PC-3 (cell line): ENCODE results near the gene KIF9. TPM values are rescaled to one million over a fixed set of nuclear protein-coding genes. Genes with fewer than 3 reads are reported as not detected.
"Not testable (repeated sequence)": the region's sequence is repeated elsewhere in the genome, so short reads cannot be mapped to it uniquely, and the experiment has no call there.

Source experiments
- ATAC-seq: fragments of 200-7000 bp; cut with Tn5 transposase; 2 replicates; pipeline ENCODE4 v1.9.1; 2020; ENCODE audit warnings: mild to moderate bottlenecking, moderate library complexity
- BruUV-seq: library from RNA; stranded (reverse); fragments of 400-500 nt; replicated peaks from 2 replicates; lab custom pipeline; 2021; lab: Mats Ljungman, UMichigan
- CTCF ChIA-PET: fragments of 300-600 bp; sonication (Branson Sonifier 250); formaldehyde crosslinking; loops from one replicate; lab custom pipeline; 2022; ENCODE audit warnings: antibody characterized with exemption; lab: Charles Lee
- POLR2A ChIA-PET: fragments of 300-600 bp; sonication (Branson Sonifier 250); formaldehyde crosslinking; loops from one replicate; lab custom pipeline; 2022; ENCODE audit warnings: antibody characterized with exemption; ENCODE audit not compliant: unreplicated experiment; lab: Charles Lee
- DNase-seq: peaks from one replicate; pipeline ENCODE4 v3.0.0-alpha.2; 2015
- H2AFZ ChIP-seq: fragments of 300-600 bp; sonication (generic); 2 replicates; pipeline ENCODE4 v1.6.0; 2016; ENCODE audit warnings: antibody characterized with exemption, low read length
- H3F3A ChIP-seq: fragments of 300-600 bp; sonication (generic); one replicate; pipeline ENCODE4 v1.6.0; 2017; ENCODE audit warnings: antibody characterized with exemption, low read length, control low read depth, mild to moderate bottlenecking; ENCODE audit not compliant: unreplicated experiment
- H3K27ac ChIP-seq: fragments of 300-600 bp; sonication (generic); 2 replicates; pipeline ENCODE4 v1.5.1; 2016; ENCODE audit warnings: mild to moderate bottlenecking, low read length
- H3K27me3 ChIP-seq: fragments of 300-600 bp; sonication (generic); 2 replicates; pipeline ENCODE4 v1.6.1; 2016; ENCODE audit warnings: low read length, mixed read lengths
- H3K36me3 ChIP-seq: fragments of 300-600 bp; sonication (generic); 2 replicates; pipeline ENCODE4 v1.6.1; 2016; ENCODE audit warnings: low read depth, mixed run types, low read length, mixed read lengths
- H3K4me1 ChIP-seq: fragments of 300-600 bp; sonication (generic); 2 replicates; pipeline ENCODE4 v1.5.1; 2016; ENCODE audit warnings: low read length; ENCODE audit not compliant: insufficient read depth
- H3K4me2 ChIP-seq: fragments of 300-600 bp; sonication (generic); 2 replicates; pipeline ENCODE4 v1.6.0; 2016; ENCODE audit warnings: low read length
- H3K4me3 ChIP-seq: fragments of 300-600 bp; sonication (generic); 2 replicates; pipeline ENCODE4 v1.5.1; 2016; ENCODE audit warnings: mild to moderate bottlenecking, low read length, mixed read lengths
- H3K79me2 ChIP-seq: fragments of 300-600 bp; sonication (generic); 2 replicates; pipeline ENCODE4 v1.6.1; 2017; ENCODE audit warnings: low read length, mixed read lengths
- H3K9ac ChIP-seq: fragments of 300-600 bp; sonication (generic); 2 replicates; pipeline ENCODE4 v1.6.0; 2016; ENCODE audit warnings: mild to moderate bottlenecking, low read length
- H3K9me2 ChIP-seq: fragments of 300-600 bp; sonication (generic); replicated peaks from 2 replicates; pipeline ENCODE4 v1.6.1; 2016; ENCODE audit warnings: mixed run types, low read length, mixed read lengths
- H3K9me3 ChIP-seq: fragments of 300-600 bp; sonication (generic); 2 replicates; pipeline ENCODE4 v1.6.1; 2016; ENCODE audit warnings: low read length, mixed read lengths
- H4K20me1 ChIP-seq: fragments of 300-600 bp; sonication (generic); 2 replicates; pipeline ENCODE4 v1.6.1; 2016; ENCODE audit warnings: low read length, mixed read lengths
- EZH2 ChIP-seq: fragments of 300-600 bp; sonication (generic); IDR thresholded peaks from one replicate; pipeline ENCODE4 v1.6.1; 2017; ENCODE audit warnings: antibody characterized with exemption, mild to moderate bottlenecking, low read length; ENCODE audit not compliant: unreplicated experiment
- EZH2phosphoT487 ChIP-seq: fragments of 300-600 bp; sonication (generic); IDR thresholded peaks from 2 replicates; pipeline ENCODE4 v1.6.1; 2018; ENCODE audit warnings: mild to moderate bottlenecking, antibody characterized with exemption, low read length, borderline replicate concordance
- intact Hi-C: fragments of 100-400 bp; cut with micrococcal nuclease; formaldehyde crosslinking; loops from 2 replicates; pipeline ENCODE4 v1.9.0; 2023
- total RNA-seq: library from RNA; depleted of rRNA; stranded (reverse); fragments of >200 nt; gene quantifications from 2 replicates; pipeline ENCODE4 v1.2.3, GENCODE V29; 2014
- TF ChIP-seq, protein P1 (sequence below): fragments of 300-600 bp; sonication (generic); conservative IDR thresholded peaks from 2 replicates; pipeline ENCODE4 v1.5.1; 2017; ENCODE audit warnings: antibody characterized with exemption, low read depth, mild to moderate bottlenecking, low read length

Gene KIF9
- total RNA-seq, 1 experiment from 2014 or later, result 22.7 TPM

- intact Hi-C loops, result no loop called here
- 0 out of 2 replicates have a peak, but pooled peaks cover 10% of the 10 kb centered on the region for H3K4me1 ChIP-seq
- no peak overlapping the region for H3K4me3 ChIP-seq
- CTCF ChIA-PET, result no interaction called here
- ATAC-seq (no peak), DNase-seq (no peak)
- H3K9me2 ChIP-seq, result no peaks in the 10 kb centered on the region
- peaks cover 12% of the 10 kb centered on the region; the same call in 1 of the 2 replicates for H3K79me2 ChIP-seq
- POLR2A ChIA-PET, result interaction anchor here (0.6 kb wide), 2 partner anchors 78 to 192 kb away, joined by 3 read pairs; no protein-coding TSS in a partner anchor
- H3F3A ChIP-seq, result no peaks in the 10 kb centered on the region
- H3K27ac ChIP-seq, result no peak overlapping the region
- TF ChIP-seq EZH2phosphoT487 (no peak), EZH2 (no peak)
- 0 out of 2 replicates have a peak, but pooled peaks cover 4% of the 10 kb centered on the region for H4K20me1 ChIP-seq
- H3K9me3 ChIP-seq, result no peaks in the 10 kb centered on the region
- H3K27me3 ChIP-seq, result no peaks in the 10 kb centered on the region
- H3K9ac ChIP-seq, result no peak overlapping the region
- H3K4me2 ChIP-seq, result no peak overlapping the region
- H3K36me3 ChIP-seq, result no peaks in the 10 kb centered on the region
- H2AFZ ChIP-seq, result no peak overlapping the region
- BruUV-seq, result no TSS peak
Measured at GRCh38 chr3:47314056-47314764, 31.6 kb upstream of the KIF9 start.

DNA sequence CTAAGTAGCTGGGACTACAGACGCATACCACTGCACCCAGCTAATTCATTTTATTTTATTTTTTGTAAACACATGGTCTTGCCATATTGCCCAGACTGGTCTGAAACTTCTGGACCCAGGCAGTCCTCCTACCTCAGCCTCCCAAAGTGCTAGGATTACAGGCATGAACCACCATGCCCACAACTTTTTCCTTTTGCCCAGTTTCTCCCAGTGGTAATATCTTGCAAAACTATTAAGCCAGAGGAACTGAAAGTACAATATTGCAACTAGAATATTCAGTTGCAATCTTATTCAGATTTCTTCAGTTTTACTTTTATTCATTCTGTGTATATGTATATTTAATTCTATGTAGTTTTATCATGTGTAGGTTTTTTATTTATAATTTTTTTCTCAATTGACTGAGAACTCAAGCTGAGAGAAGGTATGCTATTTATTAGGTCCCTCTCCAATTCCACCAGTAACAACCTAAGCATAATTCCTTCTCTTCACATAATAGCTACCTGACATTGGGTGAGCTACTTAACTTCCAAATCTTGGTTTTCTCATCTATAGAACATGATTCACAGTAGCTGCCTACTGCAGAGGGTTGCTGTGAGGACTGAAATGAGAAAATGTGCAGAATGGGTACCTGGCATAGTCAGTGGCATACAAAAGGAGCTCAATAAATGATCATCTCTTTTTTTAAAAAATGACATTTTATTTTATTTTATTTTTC lies 30.9 kb upstream of the KIF9 start:
- Histone ChIP-seq H4K20me1 (0 out of 2 replicates have a peak, but pooled peaks cover 4% of the 10 kb centered on the region), H2AFZ (no peak overlapping the region), H3K9me3 (no peaks in the 10 kb centered on the region), H3K27me3 (no peaks in the 10 kb centered on the region), H3K36me3 (no peaks in the 10 kb centered on the region), H3K27ac (no peak overlapping the region), H3K79me2 (peaks cover 12% of the 10 kb centered on the region; the same call in 1 of the 2 replicates), H3K4me3 (no peak overlapping the region), H3K4me1 (0 out of 2 replicates have a peak, but pooled peaks cover 3% of the 10 kb centered on the region), H3K4me2 (no peak overlapping the region), H3K9me2 (no peaks in the 10 kb centered on the region), H3K9ac (no peak overlapping the region), H3F3A (no peaks in the 10 kb centered on the region)
- ChIA-PET POLR2A (interaction anchor here (0.5 kb wide), 1 partner anchor 43 kb away, joined by 3 read pairs; no protein-coding TSS in a partner anchor), CTCF (no interaction called here)
- DNase-seq, result no peak
- no TSS peak for BruUV-seq
- TF ChIP-seq EZH2phosphoT487 (no peak), EZH2 (no peak)
- TF ChIP-seq, protein P1, sequence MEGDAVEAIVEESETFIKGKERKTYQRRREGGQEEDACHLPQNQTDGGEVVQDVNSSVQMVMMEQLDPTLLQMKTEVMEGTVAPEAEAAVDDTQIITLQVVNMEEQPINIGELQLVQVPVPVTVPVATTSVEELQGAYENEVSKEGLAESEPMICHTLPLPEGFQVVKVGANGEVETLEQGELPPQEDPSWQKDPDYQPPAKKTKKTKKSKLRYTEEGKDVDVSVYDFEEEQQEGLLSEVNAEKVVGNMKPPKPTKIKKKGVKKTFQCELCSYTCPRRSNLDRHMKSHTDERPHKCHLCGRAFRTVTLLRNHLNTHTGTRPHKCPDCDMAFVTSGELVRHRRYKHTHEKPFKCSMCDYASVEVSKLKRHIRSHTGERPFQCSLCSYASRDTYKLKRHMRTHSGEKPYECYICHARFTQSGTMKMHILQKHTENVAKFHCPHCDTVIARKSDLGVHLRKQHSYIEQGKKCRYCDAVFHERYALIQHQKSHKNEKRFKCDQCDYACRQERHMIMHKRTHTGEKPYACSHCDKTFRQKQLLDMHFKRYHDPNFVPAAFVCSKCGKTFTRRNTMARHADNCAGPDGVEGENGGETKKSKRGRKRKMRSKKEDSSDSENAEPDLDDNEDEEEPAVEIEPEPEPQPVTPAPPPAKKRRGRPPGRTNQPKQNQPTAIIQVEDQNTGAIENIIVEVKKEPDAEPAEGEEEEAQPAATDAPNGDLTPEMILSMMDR, result no peak
- ATAC-seq, result no peak
- intact Hi-C loops, result no loop called here

- CTCF ChIA-PET, result no interaction called here
Measured at GRCh38 chr3:47310391-47310790, 27.8 kb upstream of the KIF9 start.

GRCh38 chr3:47309231-47309630 lies 26.6 kb upstream of the KIF9 start:
- H3K9me3 ChIP-seq, H3K9me2 ChIP-seq, CTCF ChIA-PET, ATAC-seq, H3F3A ChIP-seq, H3K9ac ChIP-seq, H4K20me1 ChIP-seq, H3K4me3 ChIP-seq, H3K27me3 ChIP-seq, DNase-seq, intact Hi-C loops, H3K4me2 ChIP-seq, H2AFZ ChIP-seq, BruUV-seq, POLR2A ChIA-PET, H3K4me1 ChIP-seq, H3K36me3 ChIP-seq, H3K27ac ChIP-seq: not testable (repeated sequence)
- H3K79me2 ChIP-seq, result peaks cover 39% of the 10 kb centered on the region

More at GRCh38 chr3:47310391-47310790, 27.8 kb upstream of the KIF9 start:
- H3K27ac ChIP-seq, result no peak overlapping the region
- POLR2A ChIA-PET, result no interaction called here
- DNase-seq (no peak), ATAC-seq (no peak)
- intact Hi-C loops, result no loop called here
- no peak overlapping the region for H2AFZ ChIP-seq
- H3K4me1 ChIP-seq, result no peaks in the 10 kb centered on the region
- H3K9me2 ChIP-seq, result no peaks in the 10 kb centered on the region
- H3K36me3 ChIP-seq, result peaks cover 4% of the 10 kb centered on the region
- no peaks in the 10 kb centered on the region for H3F3A ChIP-seq
- no TSS peak for BruUV-seq
- no peak overlapping the region for H3K9ac ChIP-seq
- H4K20me1 ChIP-seq, result no peaks in the 10 kb centered on the region
- H3K4me2 ChIP-seq, result no peak overlapping the region
- TF ChIP-seq EZH2, result no peak
- TF ChIP-seq, protein P1, result no peak
- TF ChIP-seq EZH2phosphoT487, result no peak
- H3K4me3 ChIP-seq, result no peak overlapping the region
- no peaks in the 10 kb centered on the region for H3K9me3 ChIP-seq
- H3K79me2 ChIP-seq, result peaks cover 29% of the 10 kb centered on the region
- H3K27me3 ChIP-seq, result no peaks in the 10 kb centered on the region
